ENCODE results near the gene GRIP1.

GRIP1 gene

GRCh38 chr12:66392266-66392915, 286.5 kb downstream of the GRIP1 start:
- in situ Hi-C loops (cut with HindIII; ENCODE audit: low pct_ligation_motif_present, low sequenced_read_pairs): no loop called here
- DNase-seq: no peak
- no peak for TF ChIP-seq CTCF (IDR thresholded peaks at IDR 0.05; ENCODE audit: low read depth, low read length, missing control alignments)

GRCh38 chr12:66388517-66388916, 290.4 kb downstream of the GRIP1 start:
- TF ChIP-seq CTCF (IDR thresholded peaks at IDR 0.05; ENCODE audit: low read depth, low read length, missing control alignments): no peak
- H3K27me3 ChIP-seq (replicated peaks): no peaks in the 10 kb centered on the region
- in situ Hi-C loops (cut with HindIII; ENCODE audit: low pct_ligation_motif_present, low sequenced_read_pairs): no loop called here
- no peak overlapping the region for H3K27ac ChIP-seq
- DNase-seq: no peak
- no peaks in the 10 kb centered on the region for H3K36me3 ChIP-seq (replicated peaks)
- no peak overlapping the region for H3K4me3 ChIP-seq (ENCODE audit: low read depth, low read length)

More at GRCh38 chr12:66392266-66392915, 286.5 kb downstream of the GRIP1 start:
- H3K4me3 ChIP-seq (ENCODE audit: low read depth, low read length): no peak overlapping the region
- H3K27ac ChIP-seq: no peak overlapping the region
- H3K36me3 ChIP-seq (replicated peaks): no peaks in the 10 kb centered on the region
- H3K27me3 ChIP-seq (replicated peaks): no peaks in the 10 kb centered on the region

- in situ Hi-C loops (cut with HindIII; ENCODE audit: low pct_ligation_motif_present, low sequenced_read_pairs): no loop called here
- no peak overlapping the region for H3K27ac ChIP-seq
- H3K4me3 ChIP-seq (ENCODE audit: low read depth, low read length): no peak overlapping the region
- no peaks in the 10 kb centered on the region for H3K27me3 ChIP-seq (replicated peaks)
- DNase-seq: no peak
- no peak for TF ChIP-seq CTCF (IDR thresholded peaks at IDR 0.05; ENCODE audit: low read depth, low read length, missing control alignments)
- no peaks in the 10 kb centered on the region for H3K36me3 ChIP-seq (replicated peaks)
Measured at GRCh38 chr12:66387117-66387516, 291.8 kb downstream of the GRIP1 start.

- TF ChIP-seq CTCF (IDR thresholded peaks at IDR 0.05; ENCODE audit: low read depth, low read length, missing control alignments): no peak
- in situ Hi-C loops (cut with HindIII; ENCODE audit: low pct_ligation_motif_present, low sequenced_read_pairs): no loop called here
Measured at GRCh38 chr12:66380769-66381535, 297.9 kb downstream of the GRIP1 start.

GRCh38 chr12:66379616-66380015, 299.3 kb downstream of the GRIP1 start:
- in situ Hi-C loops (cut with HindIII; ENCODE audit: low pct_ligation_motif_present, low sequenced_read_pairs): no loop called here
- H3K27me3 ChIP-seq (replicated peaks): no peaks in the 10 kb centered on the region
- no peaks in the 10 kb centered on the region for H3K36me3 ChIP-seq (replicated peaks)
- TF ChIP-seq CTCF (IDR thresholded peaks at IDR 0.05; ENCODE audit: low read depth, low read length, missing control alignments): no peak
- no peak overlapping the region for H3K27ac ChIP-seq
- H3K4me3 ChIP-seq (ENCODE audit: low read depth, low read length): no peak overlapping the region
- no peak for DNase-seq

More at GRCh38 chr12:66380769-66381535, 297.9 kb downstream of the GRIP1 start:
- Histone ChIP-seq H3K36me3 (replicated peaks) (no peaks in the 10 kb centered on the region), H3K27me3 (replicated peaks) (no peaks in the 10 kb centered on the region), H3K4me3 (ENCODE audit: low read depth, low read length) (no peak overlapping the region), H3K27ac (no peak overlapping the region)
- no peak for DNase-seq
